Peyer's patch (tissue), 4 donors: ENCODE measurements around the gene FMN1. TPM values are rescaled to one million over a fixed set of nuclear protein-coding genes. Genes with fewer than 3 reads are reported as not detected.
A peak's percentile ranks its signal among the peaks of the same experiment; 100 is the strongest.

Source experiments
- DNase-seq, 3 donors: peaks; one replicate each; pipeline ENCODE4 v3.0.0-alpha.2; 2017 to 2019
- H3K27ac ChIP-seq, 4 donors: fragments of 200-600 bp; sonication (generic); one replicate each; pipeline ENCODE4 v1.5.1; 2016 to 2019
- H3K27me3 ChIP-seq, 2 donors: fragments of 200-600 bp; sonication (generic); one replicate each; pipeline ENCODE4 v1.5.1; 2019
- H3K36me3 ChIP-seq, 3 donors: fragments of 200-600 bp; sonication (generic); one replicate each; pipeline ENCODE4 v1.5.1; 2016 to 2019
- H3K4me1 ChIP-seq, 4 donors: fragments of 200-600 bp; sonication (generic); one replicate each; pipeline ENCODE4 v1.5.1; 2016 to 2019
- H3K4me3 ChIP-seq, 4 donors: fragments of 200-600 bp; sonication (generic); 1 replicate in 3 of 4; 2 replicates in 1 of 4; pipeline ENCODE4 v1.5.1; 2016 to 2019; ENCODE audit warnings: mild to moderate bottlenecking in 1 of 4
- H3K9me3 ChIP-seq, 4 donors: fragments of 200-600 bp; sonication (generic); one replicate each; pipeline ENCODE4 v1.5.1; 2016 to 2019; ENCODE audit warnings: mild to moderate bottlenecking in 1 of 4
- POLR2A ChIP-seq, 2 donors: fragments of 450-650 bp; IDR thresholded peaks; one replicate each; pipeline ENCODE4 v1.5.1; 2017; ENCODE audit warnings: antibody characterized with exemption in 2 of 2, mild to moderate bottlenecking in 2 of 2, moderate library complexity in 2 of 2
- total RNA-seq, 4 donors: library from RNA; depleted of rRNA; stranded (reverse); fragments of >200 nt; gene quantifications; one replicate each; pipeline ENCODE4 v1.1.0, GENCODE V29; 2016
- TF ChIP-seq, protein P1 (sequence below), 6 experiments: fragments of 450-650 bp in 4 of 6; fragments of 200-600 bp in 2 of 6; sonication (generic) in 1 of 6; IDR thresholded peaks; one replicate each; pipeline ENCODE4 v1.5.1; 2017 to 2019; ENCODE audit warnings: antibody characterized with exemption in 6 of 6, mild to moderate bottlenecking in 3 of 6, moderate library complexity in 1 of 6

FMN1 gene
- total RNA-seq, 4 donors from 2014 or later, result 15.4 to 57.8 (median 29.1) TPM

DNA sequence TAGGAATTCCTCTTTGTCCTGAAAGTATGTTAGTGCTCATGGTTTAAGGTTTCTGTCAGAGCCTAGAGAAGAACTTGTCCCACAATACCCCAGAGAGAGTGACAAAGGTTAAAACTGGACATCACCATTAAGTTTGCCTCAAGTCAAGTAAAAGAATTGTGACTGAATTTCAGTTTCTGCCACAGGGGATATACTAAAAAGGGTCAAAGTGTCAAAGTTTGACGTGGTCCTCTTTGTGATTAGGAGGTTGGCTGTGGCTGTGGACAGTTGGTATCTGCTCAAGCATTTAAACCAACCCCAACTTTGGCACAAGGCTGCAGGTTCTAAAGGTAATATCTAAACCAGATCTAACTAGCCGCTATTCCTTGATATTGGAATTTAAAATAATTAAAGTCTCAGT is 26.1 kb downstream of the FMN1 start:
- Histone ChIP-seq H3K9me3 (no peaks in the 10 kb centered on the region), H3K27ac (no peak overlapping the region)
- TF ChIP-seq, protein P1, sequence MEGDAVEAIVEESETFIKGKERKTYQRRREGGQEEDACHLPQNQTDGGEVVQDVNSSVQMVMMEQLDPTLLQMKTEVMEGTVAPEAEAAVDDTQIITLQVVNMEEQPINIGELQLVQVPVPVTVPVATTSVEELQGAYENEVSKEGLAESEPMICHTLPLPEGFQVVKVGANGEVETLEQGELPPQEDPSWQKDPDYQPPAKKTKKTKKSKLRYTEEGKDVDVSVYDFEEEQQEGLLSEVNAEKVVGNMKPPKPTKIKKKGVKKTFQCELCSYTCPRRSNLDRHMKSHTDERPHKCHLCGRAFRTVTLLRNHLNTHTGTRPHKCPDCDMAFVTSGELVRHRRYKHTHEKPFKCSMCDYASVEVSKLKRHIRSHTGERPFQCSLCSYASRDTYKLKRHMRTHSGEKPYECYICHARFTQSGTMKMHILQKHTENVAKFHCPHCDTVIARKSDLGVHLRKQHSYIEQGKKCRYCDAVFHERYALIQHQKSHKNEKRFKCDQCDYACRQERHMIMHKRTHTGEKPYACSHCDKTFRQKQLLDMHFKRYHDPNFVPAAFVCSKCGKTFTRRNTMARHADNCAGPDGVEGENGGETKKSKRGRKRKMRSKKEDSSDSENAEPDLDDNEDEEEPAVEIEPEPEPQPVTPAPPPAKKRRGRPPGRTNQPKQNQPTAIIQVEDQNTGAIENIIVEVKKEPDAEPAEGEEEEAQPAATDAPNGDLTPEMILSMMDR (IDR thresholded peaks at IDR 0.05), result no peak
- no peak for TF ChIP-seq POLR2A (IDR thresholded peaks at IDR 0.05)

DNA sequence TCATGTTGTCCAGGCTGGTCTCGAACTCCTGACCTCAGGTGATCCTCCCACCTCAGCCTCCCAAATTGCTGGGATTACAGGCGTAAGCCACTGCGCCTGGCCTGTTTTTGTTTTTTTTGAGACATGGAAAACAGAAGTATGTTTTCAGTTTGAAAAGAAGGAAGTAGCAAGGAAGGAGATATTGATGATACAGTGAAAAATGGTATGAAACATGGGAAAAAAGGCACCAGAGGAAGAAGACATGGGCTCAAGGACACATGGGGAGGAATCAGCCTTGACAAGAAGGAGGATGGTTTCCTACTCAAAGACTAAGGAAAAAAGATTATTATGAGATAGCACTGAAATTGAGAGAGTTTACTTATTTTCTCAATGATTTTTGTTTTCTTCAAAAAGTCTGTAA is 30.7 kb downstream of the FMN1 start:
- no peak for TF ChIP-seq POLR2A (IDR thresholded peaks at IDR 0.05)
- TF ChIP-seq, protein P1 (IDR thresholded peaks at IDR 0.05), result no peak
- H3K4me1 ChIP-seq, result no peaks in the 10 kb centered on the region
- no peak overlapping the region for H3K27ac ChIP-seq
- no peaks in the 10 kb centered on the region for H3K27me3 ChIP-seq
- H3K36me3 ChIP-seq, result no peaks in the 10 kb centered on the region
- DNase-seq, result no peak
- no peak overlapping the region for H3K4me3 ChIP-seq
- H3K9me3 ChIP-seq, result no peaks in the 10 kb centered on the region

More for the DNA sequence above, 26.1 kb downstream of the FMN1 start:
- DNase-seq, result no peak
- H3K27me3 ChIP-seq, result no peaks in the 10 kb centered on the region
- no peaks in the 10 kb centered on the region for H3K4me1 ChIP-seq
- no peaks in the 10 kb centered on the region for H3K36me3 ChIP-seq
- no peak overlapping the region for H3K4me3 ChIP-seq

DNA sequence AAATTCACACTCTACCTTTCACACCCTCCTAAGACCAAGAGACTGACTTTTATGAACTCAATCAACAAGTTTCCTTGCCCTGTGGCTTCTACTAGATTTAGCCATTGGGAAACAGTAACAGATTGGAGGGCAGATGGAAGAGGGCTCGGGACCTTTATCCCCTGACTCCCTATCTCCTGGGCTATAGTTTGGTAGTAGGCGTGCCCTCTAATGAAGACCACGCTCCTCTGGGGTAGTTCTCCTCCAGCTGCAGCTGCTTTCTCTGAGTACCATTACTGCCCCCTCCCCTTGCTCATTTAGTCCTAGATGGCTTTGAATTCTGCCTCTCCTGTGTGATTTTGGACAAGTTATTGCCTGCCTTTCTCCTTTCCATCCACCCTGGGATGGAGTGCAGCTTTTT is 33.3 kb downstream of the FMN1 start:
- H3K27ac ChIP-seq, result peak overlapping the region in 1 of 4 donors; percentile 62
- no peak for TF ChIP-seq POLR2A (IDR thresholded peaks at IDR 0.05)
- TF ChIP-seq, protein P1 (IDR thresholded peaks at IDR 0.05), result no peak

DNA sequence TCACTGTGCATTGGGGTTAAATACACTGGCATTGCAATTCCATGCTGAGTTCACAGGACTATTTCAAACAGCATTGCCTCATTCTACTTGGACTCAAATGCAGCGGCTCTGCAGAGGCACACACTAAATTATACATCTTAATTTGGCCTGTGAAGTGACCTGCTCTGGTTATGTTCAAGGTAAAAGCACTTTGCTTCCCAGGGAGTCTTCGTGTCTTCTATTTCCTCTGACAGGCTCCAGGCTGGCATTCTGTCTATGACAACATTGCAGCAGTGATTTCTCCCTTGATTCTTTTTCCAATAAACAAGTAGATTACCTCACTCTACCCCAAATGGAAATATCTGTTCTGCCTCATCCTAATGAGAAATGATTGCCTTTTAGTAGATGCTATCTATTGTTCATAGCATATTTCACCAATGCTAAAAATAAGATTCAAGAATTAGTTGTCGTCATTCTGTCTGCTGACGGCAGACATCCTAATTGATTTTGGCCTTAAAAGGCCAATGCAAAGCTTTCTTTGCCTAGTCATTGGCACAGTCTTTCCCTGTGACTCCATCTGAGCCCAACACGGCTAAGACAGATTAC is 33.8 kb downstream of the FMN1 start:
- DNase-seq, result no peak
- H3K27ac ChIP-seq, result peak overlapping the region in 1 of 4 donors; percentile 67
- no peaks in the 10 kb centered on the region for H3K4me1 ChIP-seq
- TF ChIP-seq, protein P1 (IDR thresholded peaks at IDR 0.05), result no peak
- no peak for TF ChIP-seq POLR2A (IDR thresholded peaks at IDR 0.05)
- no peaks in the 10 kb centered on the region for H3K27me3 ChIP-seq
- no peaks in the 10 kb centered on the region for H3K9me3 ChIP-seq
- H3K36me3 ChIP-seq, result no peaks in the 10 kb centered on the region
- no peak overlapping the region for H3K4me3 ChIP-seq

More for the DNA sequence above, 33.3 kb downstream of the FMN1 start:
- no peak for DNase-seq
- H3K27me3 ChIP-seq, result no peaks in the 10 kb centered on the region
- no peaks in the 10 kb centered on the region for H3K9me3 ChIP-seq
- no peak overlapping the region for H3K4me3 ChIP-seq
- no peaks in the 10 kb centered on the region for H3K4me1 ChIP-seq
- no peaks in the 10 kb centered on the region for H3K36me3 ChIP-seq

DNA sequence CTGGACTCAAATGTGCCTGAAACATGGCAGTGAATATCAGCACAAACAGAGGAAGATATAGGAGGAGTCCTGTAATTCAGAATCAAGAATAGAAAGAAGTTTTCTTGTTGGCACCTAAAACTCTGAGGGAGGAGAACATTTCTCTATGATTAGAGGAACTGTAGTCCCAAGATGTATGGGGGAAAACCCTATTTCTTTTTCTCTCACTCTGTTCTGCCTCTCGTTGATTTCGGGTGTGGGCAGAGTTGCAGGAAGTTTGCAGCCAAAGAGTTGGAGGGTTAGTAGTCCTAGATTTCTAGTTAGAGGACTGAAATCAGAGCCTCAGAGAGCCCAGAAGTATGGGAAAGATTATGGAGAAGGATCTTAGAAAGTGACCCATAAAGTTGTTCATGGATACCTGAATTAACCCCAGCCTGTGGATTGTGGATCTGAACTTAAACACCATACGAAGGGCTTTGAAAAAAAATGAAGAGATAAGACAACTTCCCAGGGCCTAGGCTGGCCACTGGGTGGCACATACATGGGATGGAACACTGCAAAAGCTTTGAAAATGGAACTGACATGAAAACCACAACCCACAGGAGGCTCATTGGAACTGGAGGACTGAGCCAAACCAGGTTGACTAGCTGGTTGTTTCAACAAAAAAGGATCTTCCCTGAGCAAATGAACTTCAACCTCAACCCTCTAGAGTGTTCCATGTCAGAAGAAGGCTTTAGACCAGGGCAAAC is 34.6 kb downstream of the FMN1 start:
- Histone ChIP-seq H3K9me3 (no peaks in the 10 kb centered on the region), H3K27me3 (no peaks in the 10 kb centered on the region), H3K4me3 (no peak overlapping the region), H3K4me1 (no peaks in the 10 kb centered on the region), H3K27ac (peak overlapping the region in 1 of 4 donors; percentile 67), H3K36me3 (no peaks in the 10 kb centered on the region)
- DNase-seq, result no peak
- TF ChIP-seq, protein P1 (IDR thresholded peaks at IDR 0.05), result no peak
- no peak for TF ChIP-seq POLR2A (IDR thresholded peaks at IDR 0.05)
